DMS153 (cell line): ENCODE measurements around the gene CDS1.
A peak's percentile ranks its signal among the peaks of the same experiment; 100 is the strongest.
"Not testable (repeated sequence)": the region's sequence is repeated elsewhere in the genome, so short reads cannot be mapped to it uniquely, and the experiment has no call there.

ENCODE experiments used
- DNase-seq: peaks from one replicate; lab custom pipeline; 2025; lab: John Stamatoyannopoulos, UW

Gene CDS1

DNA sequence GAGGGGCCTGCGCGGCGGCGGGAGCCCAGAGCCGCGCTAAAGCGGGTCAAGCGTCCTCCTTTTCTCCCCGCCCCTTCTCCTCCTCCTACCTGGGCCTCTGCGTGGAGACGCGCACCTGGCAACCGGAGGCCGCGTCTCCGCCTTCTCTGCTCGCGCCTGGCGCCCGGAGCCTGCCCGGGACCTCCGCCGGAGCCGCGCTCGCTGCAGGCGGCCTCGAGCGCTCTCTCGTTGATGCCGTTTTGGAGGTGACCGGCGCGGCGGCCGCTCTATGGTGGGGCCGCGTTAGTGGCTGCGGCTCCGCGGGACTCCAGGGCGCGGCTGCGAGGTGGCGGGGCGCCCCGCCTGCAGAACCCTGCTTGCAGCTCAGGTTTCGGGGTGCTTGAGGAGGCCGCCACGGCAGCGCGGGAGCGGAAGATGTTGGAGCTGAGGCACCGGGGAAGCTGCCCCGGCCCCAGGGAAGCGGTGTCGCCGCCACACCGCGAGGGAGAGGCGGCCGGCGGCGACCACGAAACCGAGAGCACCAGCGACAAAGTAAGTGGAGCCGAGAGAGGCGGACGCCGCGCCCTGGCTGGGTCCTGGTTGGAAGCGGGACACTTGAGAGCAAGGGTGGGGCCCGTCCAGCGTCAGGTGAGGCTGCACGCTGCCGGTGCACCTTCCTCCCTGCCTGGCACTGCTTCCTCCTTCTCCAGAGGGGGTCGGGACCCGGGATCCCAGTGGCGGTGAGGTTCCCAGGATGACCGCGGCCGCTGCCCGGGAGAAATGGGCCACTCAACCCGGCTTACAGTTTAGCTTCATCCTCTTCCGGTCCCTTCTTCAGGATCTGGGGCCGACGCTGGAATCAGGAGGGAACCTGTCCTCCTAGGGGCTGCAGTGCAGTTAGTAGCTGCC, at the start of gene CDS1:
Gene CDS1, plus strand, starts transcription at position 140 of the 888 bp plus-strand sequence. Its CDS starts 275 bp downstream, at position 415.
- peak; percentile 14 for DNase-seq

- no peak for DNase-seq
Measured at GRCh38 chr4:84535901-84536300, 47.0 kb upstream of the CDS1 start.

GRCh38 chr4:84545093-84545492, 37.8 kb upstream of the CDS1 start:
- DNase-seq, result no peak

DNA sequence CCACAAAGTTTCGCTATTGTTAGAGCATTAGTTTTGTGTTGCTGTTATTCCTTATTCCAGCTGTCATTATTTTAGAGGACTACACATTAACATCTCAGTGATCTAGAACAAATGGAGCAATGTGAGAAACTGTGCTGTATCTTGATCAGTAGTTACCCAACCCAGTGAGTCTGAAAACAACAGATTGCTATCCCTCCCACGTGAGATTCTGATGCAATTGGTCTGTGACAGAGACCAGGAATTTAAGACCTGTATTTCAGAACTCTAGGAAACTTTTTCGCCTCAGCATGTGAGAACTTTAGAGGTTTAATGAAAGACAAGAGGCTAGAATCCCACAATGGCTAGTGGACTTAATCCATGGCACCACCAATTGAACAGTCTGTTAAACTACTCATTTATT, 35.7 kb upstream of the CDS1 start:
- DNase-seq, result no peak

GRCh38 chr4:84549191-84549590, 33.7 kb upstream of the CDS1 start:
- DNase-seq, result not testable (repeated sequence)

DNA sequence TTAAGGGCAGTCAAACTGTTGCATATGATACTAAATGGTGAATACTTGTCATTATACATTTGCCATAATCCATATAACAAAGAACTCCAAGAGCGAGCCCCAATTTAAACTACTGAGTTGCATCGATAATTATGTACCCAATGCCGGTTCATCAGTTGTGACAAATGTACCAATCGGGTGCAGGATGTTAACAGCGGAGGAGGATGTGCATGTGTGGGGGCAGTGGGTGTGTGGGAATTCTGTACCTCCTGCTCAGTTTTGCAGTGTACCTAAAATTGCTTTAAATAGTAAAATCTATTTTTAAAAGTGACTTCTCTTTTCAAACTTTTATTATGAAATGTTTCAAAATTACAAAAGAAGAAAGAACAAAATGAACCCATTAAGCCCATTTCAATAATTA, 20.8 kb upstream of the CDS1 start:
- DNase-seq, result no peak

GRCh38 chr4:84563002-84563401, 19.9 kb upstream of the CDS1 start:
- no peak for DNase-seq

GRCh38 chr4:84565951-84566350, 17.0 kb upstream of the CDS1 start:
- DNase-seq, result no peak

- DNase-seq, result no peak
Measured at GRCh38 chr4:84568496-84568895, 14.4 kb upstream of the CDS1 start.

- DNase-seq, result no peak
Measured at GRCh38 chr4:84569009-84569408, 13.9 kb upstream of the CDS1 start.

GRCh38 chr4:84573385-84574068, 9.4 kb upstream of the CDS1 start:
- no peak for DNase-seq

- DNase-seq, result no peak
Measured at GRCh38 chr4:84574069-84574720, 8.7 kb upstream of the CDS1 start.

- peak; percentile 9 for DNase-seq
Measured at GRCh38 chr4:84578540-84579402, 4.2 kb upstream of the CDS1 start.

- no peak for DNase-seq
Measured at GRCh38 chr4:84579403-84579776, 3.5 kb upstream of the CDS1 start.

DNA sequence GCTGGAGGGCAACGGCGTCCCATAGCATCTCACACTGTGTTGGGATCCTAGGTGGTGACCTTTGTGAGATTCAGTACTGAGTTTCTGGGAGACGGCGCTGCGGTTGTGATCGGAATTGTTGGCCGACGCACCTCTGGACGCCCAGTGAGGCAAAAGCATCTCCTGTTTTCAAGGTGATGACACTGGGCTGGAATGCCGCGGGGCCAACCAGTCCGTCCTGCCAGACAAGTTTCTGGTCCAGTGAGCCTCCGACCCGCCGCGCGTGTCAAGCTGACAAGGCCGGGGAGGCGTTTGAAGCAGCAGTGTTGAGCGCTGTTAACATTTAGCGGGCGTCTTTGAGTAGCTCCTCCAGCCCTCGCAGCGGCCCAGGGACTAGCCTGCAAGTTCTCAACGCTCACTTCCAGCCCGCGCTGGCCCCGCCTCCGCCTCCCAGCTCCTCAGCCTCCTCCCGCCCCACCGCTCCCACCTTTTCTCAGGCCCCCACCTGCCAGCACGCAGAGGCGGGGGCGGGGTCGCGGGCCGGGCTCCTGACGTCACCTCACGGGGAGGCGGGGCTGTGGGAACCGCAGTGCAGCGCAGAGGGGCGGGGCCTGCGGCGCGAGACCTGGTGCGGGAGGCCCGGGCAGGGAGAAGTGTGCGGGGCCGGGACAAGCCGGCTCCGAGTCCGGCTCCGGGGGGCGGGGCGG, 482 bp upstream of the CDS1 start:
- peak; percentile 85 for DNase-seq

DNA sequence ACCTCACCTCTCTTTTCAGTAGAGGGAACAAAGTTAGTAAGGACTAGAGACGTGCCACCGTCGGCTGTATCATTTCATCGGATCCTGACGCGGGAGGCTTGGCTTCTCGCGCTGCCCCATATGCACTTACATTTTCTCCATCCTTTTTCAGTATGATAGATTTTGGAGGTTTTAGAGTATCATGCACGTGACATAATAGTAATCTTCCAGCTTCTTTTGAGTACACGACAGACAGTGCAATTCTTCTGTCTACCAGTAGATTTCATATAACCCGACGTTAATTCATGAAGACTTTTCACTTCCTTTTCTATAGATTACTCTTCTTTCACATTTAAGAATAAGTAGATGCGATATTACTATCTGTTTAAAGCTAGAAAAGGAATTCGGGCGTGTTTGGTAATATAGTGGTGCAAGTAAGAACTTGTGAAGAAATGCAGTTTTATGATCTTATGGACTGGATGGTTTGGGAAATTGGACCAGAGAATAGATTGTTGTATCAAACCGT, 1.0 kb downstream of the CDS1 start:
- no peak for DNase-seq

DNA sequence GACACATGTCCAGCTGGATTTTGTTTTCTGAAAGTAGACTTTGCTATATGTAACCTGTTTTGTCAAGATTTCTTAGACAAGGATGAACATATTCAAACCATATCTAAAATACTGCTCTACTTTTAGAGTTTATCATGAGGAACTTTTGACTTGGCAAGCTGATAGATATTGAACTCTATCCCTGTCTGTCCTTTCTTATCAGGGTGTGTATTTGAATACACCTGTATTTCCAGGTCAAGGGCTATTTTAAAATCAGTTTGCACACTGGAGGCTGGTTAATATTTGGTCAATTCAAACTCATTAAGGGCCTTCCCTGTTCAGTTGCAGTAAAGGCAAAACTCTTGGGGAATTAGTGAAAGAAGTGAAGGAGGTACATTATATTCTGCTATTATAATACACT, 2.3 kb downstream of the CDS1 start:
- DNase-seq, result no peak

GRCh38 chr4:84594724-84595123, 11.8 kb downstream of the CDS1 start:
- no peak for DNase-seq

- DNase-seq, result no peak
Measured at GRCh38 chr4:84596826-84597225, 13.9 kb downstream of the CDS1 start.

DNA sequence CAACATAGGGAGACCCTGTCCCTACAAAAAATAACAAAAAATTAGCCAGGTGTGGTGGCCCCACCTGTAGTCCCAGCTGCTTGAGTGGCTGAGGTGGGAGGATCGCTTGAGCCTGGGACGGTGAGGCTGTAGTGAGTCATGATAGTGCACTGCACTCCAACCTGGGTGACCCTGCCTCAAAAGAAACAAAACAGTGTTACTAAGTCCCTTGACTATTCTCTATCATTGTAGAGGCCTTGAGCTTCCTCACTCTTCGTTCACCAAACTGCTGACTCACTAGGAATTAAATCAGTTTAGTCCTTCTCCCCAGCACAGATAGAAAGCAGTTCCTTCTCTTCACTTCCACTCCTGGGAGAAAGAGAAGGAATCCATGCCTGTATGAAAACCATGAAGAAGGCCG, 14.5 kb downstream of the CDS1 start:
- DNase-seq, result no peak

GRCh38 chr4:84606645-84607044, 23.7 kb downstream of the CDS1 start:
- no peak for DNase-seq
